GOT3 (cell line): ENCODE results near the gene PLK5.
"Not testable (repeated sequence)": the region's sequence is repeated elsewhere in the genome, so short reads cannot be mapped to it uniquely, and the experiment has no call there.

Source experiments
- DNase-seq: peaks from one replicate; lab custom pipeline; 2025; ENCODE audit warnings: mixed read lengths; lab: John Stamatoyannopoulos, UW

Gene PLK5

DNA sequence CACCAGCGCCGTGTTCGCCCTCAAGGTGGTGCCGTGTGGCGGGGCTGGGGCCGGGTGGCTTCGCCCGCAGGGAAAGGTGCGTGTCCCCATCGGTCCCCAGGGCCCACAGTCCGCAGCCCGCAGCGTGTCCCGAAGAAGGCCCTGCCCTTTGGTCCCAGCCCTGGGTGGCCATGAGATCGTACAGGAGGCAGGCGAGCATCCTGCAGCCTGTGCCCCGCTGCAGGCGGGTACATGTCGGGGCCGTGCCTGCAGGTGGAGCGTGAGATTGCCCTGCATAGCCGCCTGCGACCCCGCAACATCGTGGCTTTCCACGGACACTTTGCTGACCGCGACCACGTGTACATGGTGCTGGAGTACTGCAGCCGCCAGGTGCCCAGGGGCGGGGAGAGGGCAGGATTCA lies 1.5 kb downstream of the PLK5 start:
- DNase-seq = no peak

GRCh38 chr19:1526066-1526778 lies 2.3 kb downstream of the PLK5 start:
- DNase-seq = no peak

DNA sequence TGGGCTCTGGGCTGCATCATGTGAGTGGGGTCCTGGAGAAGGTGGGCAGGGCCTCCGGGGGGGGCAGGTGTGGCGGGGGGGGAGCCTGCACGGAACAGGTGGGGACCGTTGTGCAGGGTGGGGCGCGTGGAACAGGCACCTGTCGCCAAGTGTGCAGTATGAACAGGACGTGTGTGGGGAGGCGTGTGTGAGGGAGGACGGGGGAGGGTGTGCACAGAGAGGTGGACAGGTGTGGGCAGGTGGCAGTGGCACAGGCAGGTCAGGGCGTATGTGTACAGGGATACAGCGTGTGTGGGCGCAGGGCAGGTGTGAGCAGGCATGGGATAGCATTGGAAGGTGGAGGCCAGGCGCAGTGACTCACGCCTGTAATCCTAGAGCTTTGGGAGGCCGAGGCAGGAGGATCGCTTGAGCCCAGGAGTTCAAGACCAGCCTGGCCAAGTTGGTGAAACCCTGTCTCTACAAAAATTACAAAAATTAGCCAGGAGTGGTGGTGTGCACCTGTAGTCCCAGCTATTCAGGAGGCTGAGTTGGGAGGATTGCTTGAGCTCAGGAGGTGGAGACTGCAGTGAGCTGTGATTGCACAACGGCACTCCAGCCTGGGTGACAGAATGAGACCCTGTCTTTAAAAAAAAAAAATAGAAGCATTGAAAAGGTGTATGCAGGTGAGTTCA lies 3.2 kb downstream of the PLK5 start:
- DNase-seq = no peak

- DNase-seq = no peak
Measured at GRCh38 chr19:1527650-1528309, 3.9 kb downstream of the PLK5 start.

GRCh38 chr19:1528596-1529429 lies 4.9 kb downstream of the PLK5 start:
- no peak for DNase-seq

DNA sequence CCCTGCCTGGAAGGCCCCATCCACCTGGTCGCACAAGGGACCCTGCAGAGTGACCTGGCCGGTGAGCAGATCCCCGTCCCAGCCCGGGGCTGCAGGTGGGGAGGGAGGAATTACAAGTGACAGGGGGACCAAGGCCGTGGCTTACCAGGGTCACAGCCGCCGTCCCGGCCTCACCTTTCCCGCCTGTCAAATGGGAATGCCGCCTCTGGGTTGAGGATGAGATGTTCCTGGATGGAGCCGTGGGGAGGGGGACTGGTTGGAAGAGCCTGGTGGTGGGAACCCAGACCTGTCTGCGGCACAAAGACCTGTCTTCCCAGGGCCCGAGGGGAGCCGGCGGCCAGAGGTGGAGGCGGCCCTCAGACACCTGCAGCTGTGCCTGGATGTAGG lies 5.5 kb downstream of the PLK5 start:
- no peak for DNase-seq

DNA sequence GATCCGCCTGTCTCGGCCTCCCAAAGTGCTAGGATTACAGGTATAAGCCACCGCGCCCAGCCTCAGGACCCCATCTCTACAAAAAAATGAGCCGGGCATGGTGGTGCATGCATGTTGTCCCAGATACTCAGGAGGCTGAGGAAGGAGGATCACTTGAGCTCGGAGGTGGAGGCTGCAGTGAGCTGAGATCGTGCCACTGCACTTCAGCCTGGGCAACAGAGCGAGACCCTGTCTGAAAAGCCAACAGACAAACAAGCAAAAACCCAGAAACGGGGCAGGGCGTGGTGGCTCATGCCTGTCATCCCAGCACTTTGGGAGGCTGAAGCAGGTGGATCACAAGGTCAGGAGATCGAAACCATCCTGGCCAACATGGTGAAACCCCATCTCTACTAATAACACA lies 7.0 kb downstream of the PLK5 start:
- DNase-seq = not testable (repeated sequence)

DNA sequence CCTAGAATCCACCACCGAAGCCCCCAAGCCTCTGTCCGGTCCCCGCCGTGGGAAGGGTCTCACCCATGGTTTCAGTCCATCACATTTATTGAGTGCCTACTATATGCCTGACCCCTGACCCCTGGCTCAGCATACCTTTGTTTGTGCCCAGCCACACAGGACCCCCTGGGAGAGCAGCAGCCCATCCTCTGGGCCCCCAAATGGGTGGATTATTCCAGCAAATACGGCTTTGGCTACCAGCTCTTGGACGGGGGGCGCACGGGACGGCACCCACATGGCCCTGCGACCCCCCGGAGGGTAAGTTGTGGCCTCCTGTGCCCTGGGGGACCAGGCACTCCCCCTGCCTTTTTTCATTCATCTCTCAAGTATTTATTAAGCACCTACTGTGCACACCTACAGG lies 7.7 kb downstream of the PLK5 start:
- no peak for DNase-seq

DNA sequence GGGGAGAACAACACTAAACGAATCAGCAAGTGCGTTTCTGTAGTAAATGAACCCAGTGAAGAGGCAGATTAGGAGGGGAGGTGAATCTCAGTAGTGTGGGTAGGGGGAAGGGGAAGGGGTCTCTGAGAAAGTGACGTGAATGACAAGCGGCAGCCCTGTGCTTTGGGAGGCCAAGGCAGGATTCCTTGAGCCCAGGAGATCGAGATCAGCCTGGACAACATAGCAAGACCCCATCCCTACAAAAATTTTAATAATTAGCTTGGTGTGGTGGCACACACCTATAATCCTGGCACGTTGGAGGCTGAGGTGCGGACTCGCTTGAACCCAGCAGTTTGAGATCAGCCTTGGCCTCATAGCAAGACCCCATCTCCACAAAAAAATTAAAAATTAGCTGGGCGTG lies 8.1 kb downstream of the PLK5 start:
- no peak for DNase-seq

DNA sequence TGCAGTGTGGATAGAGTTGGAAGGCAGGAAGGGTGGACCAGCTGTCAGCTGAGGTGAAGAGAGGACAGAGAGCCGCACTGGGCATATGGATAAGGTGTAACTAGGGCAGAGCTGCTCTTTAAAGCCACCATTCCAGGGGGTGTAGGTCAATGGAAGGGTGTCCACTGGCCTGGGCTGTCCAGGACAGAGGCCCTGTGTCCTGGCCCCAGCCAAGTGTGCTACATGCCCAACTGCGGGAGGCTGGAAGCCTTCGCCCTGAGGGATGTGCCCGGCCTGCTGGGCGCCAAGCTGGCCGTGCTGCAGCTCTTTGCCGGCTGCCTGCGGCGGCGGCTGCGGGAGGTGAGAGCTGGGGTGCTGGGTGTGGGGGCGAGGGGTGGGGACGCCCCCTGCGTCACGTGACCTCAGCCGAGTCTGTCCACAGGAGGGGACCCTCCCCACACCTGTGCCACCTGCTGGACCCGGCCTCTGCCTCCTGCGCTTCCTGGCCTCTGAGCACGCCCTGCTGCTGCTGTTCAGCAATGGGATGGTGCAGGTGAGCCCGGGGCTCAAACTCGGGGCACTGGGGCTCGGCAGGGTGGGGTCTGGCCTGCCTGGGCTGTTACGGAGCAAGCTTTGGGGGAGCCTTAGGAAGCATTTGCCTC lies 9.8 kb downstream of the PLK5 start:
- DNase-seq = no peak

DNA sequence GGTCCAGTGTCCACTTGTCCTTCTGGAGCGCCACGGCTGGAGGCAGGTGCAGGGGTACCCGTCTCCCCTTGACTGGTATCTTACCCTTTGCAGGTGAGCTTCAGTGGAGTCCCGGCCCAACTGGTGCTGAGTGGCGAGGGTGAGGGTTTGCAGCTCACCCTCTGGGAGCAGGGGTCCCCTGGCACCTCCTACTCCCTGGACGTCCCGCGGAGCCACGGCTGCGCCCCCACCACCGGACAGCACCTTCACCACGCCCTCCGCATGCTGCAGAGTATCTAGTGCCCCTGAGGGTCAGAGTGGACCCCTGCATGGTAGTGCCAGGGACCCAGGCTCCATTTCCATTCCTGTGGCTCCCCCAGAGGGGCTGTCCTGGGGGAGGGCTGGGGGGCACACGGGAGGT lies 11.1 kb downstream of the PLK5 start:
- no peak for DNase-seq

DNA sequence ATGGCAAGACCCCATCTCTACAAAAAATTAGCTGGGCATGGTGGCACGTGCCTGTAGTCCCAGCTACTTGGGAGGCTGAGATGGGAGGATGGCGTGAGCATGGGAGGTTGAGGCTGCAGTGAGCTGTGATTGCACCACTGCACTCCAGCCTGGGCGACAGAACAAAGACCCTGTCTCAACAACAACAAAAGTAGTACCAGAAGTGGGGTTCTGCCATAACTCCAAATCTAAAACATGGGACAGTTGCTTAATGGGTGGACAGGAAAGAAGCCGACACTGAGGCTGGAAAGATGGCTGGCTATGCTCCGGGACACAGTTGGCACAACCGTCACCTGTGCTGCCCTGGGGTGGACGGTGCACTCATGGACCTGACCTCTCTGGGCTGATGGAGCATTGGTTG lies 11.8 kb downstream of the PLK5 start:
- DNase-seq = not testable (repeated sequence)

DNA sequence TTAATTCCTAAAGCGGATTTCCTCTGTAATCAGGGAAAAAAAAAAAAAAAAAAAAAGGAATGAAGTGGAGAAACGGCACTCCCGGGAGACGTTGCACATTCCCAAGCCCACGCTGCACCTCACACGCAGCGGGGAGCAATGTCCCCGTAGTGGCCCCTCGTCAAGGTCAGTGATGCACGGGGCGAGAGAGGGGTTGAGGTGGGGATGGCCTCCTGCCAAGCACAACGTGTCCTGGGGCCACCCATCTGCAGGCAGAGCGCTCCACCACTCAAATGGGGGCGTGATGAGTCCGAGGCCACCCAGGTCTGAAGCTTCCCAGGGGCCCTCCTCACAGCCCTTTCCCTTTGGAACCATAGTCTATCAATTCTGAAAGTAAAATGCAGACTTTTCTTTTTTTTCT lies 15.1 kb downstream of the PLK5 start:
- no peak for DNase-seq

- not testable (repeated sequence) for DNase-seq
Measured at GRCh38 chr19:1539749-1540148, 15.9 kb downstream of the PLK5 start.

GRCh38 chr19:1540365-1540925 lies 16.6 kb downstream of the PLK5 start:
- no peak for DNase-seq

GRCh38 chr19:1549332-1549945 lies 25.6 kb downstream of the PLK5 start:
- DNase-seq = no peak

DNA sequence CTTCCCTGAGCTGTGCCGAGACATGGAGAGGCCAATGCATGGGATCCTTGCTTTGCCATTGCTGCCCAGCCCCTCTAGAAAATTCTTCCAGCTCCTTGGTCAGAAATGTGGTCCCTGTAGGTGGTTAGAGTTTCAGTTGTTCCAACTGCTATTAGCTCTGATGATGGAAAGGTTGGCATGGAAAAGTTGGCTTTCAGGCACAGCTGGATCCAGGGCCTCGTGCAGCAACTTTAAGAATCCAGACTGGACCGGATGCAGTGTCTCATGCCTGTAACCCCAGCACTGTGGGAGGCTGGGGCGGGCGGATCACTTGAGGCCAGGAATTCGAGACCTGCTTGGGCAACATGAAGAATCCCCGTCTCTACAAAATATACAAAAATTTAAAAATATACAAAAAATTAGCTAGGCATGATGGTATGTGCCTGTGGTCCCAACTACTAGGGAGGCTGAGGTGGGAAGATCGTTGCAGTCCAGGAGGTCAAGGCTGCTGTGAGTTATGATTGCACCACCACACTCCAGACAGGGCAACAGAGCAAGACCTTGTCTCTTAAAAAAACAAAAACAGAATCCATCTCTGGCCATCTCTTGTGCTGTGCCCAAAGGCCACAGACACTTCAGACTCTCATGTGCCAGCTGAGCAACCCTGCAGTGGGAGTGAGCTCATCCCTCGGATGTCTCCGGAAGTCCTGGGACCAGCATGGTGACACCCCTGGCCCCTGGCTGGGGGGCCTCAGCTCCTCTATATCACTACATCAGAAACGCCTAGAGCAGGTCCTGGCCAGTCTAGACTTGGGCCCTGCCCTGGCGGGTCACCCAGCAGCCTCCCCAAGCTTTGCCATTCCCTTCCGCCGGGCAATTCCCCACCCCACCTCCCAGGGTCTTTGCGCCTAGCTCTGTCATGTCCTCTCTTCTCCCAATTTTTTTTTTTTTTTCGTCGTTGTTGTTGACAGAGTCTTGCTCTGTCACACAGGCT lies 27.5 kb downstream of the PLK5 start:
- no peak for DNase-seq

DNA sequence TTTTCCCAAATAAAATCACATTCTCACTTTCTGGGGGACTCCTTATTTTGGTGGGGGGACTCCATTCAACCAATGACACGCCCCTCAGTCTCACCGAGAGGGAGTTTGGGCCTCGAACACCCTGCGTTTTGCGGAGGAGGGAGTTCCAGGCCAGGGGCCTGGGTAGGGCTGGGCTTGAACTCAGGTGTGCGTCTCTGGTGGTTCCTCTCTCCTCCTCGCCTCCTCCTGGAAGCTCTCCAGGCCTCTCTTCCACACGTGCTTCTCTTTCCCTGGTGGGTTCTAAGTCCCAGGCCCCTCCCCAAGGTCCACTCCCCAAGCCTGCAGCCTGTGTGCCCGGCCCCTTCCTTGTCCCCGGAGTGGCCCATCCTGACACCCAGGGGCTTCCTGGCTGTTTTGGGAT lies 29.5 kb downstream of the PLK5 start:
- no peak for DNase-seq

- no peak for DNase-seq
Measured at GRCh38 chr19:1554968-1555367, 31.1 kb downstream of the PLK5 start.
